HepG2 (cell line): ENCODE data around the gene SDC3.

Experiments used
- CBX5 ChIP-seq: sonication (generic); formaldehyde crosslinking; IDR thresholded peaks from 2 replicates; pipeline ENCODE4 v1.4.0; 2020; ENCODE audit warnings: missing genetic modification reagents, borderline replicate concordance
- CHD2 ChIP-seq: IDR thresholded peaks from 2 replicates; pipeline ENCODE4 v1.6.1; 2011; ENCODE audit warnings: low read depth, low read length, improper control_type of control experiment
- MATR3 ChIP-seq: sonication (generic); formaldehyde crosslinking; IDR thresholded peaks from 2 replicates; pipeline ENCODE4 v1.4.0; 2020; ENCODE audit warnings: missing genetic modification reagents
- MEIS2 ChIP-seq: sonication (generic); formaldehyde crosslinking; IDR thresholded peaks from 2 replicates; pipeline ENCODE4 v1.9.0; 2021; ENCODE audit warnings: mild to moderate bottlenecking, missing genetic modification reagents
- NFATC3 ChIP-seq: sonication (generic); formaldehyde crosslinking; IDR thresholded peaks from 2 replicates; pipeline ENCODE4 v1.5.1; 2020; ENCODE audit warnings: mild to moderate bottlenecking, missing genetic modification reagents
- NONO ChIP-seq, 2 experiments: fragments of 450-650 bp in 1 of 2; sonication (generic) in 1 of 2; formaldehyde crosslinking in 1 of 2; IDR thresholded peaks in 1 of 2; conservative IDR thresholded peaks in 1 of 2; 2 replicates each; pipeline versions ENCODE4 v1.6.1 to v1.8.0; 2017 to 2022; ENCODE audit warnings: mild to moderate bottlenecking in 1 of 2, missing genetic modification reagents in 1 of 2, moderate library complexity in 1 of 2
- RNF219 ChIP-seq: sonication (generic); formaldehyde crosslinking; IDR thresholded peaks from 2 replicates; pipeline ENCODE4 v1.5.0; 2020; ENCODE audit warnings: mild to moderate bottlenecking, missing genetic modification reagents
- SIN3A ChIP-seq: IDR thresholded peaks from 2 replicates; pipeline ENCODE4 v1.6.1; 2011; ENCODE audit warnings: low read depth, mild to moderate bottlenecking, control low read depth, low read length, borderline replicate concordance
- SKI ChIP-seq: fragments of 450-650 bp; IDR thresholded peaks from one replicate; pipeline ENCODE4 v1.6.1; 2018; ENCODE audit warnings: mild to moderate bottlenecking; ENCODE audit not compliant: partially characterized antibody
- SMC3 ChIP-seq: IDR thresholded peaks from 2 replicates; pipeline ENCODE4 v1.6.1; 2011; ENCODE audit warnings: low read length, improper control_type of control experiment
- SUZ12 ChIP-seq: fragments of 150-350 bp; IDR thresholded peaks from 2 replicates; pipeline ENCODE4 v1.6.1; 2014; ENCODE audit warnings: low read depth, low read length
- ZNF670 ChIP-seq: sonication (generic); formaldehyde crosslinking; IDR thresholded peaks from 2 replicates; pipeline ENCODE4 v1.8.0; 2022; ENCODE audit warnings: mild to moderate bottlenecking, missing genetic modification reagents, borderline replicate concordance
- TF ChIP-seq, protein P1 (sequence below): IDR thresholded peaks from 2 replicates; pipeline ENCODE4 v1.4.0; 2020; ENCODE audit warnings: mild to moderate bottlenecking, missing genetic modification reagents

GRCh38 chr1:30870035-30870434 lies 38.5 kb downstream of the SDC3 start:
- TF ChIP-seq SIN3A = no peak
- no peak for TF ChIP-seq MEIS2 (CRISPR knock-in tag)
- no peak for TF ChIP-seq SUZ12
- no peak for TF ChIP-seq CBX5 (CRISPR knock-in tag)
- TF ChIP-seq SMC3 = no peak
- no peak for TF ChIP-seq MATR3 (CRISPR knock-in tag)
- TF ChIP-seq SKI = no peak
- TF ChIP-seq NONO (IDR thresholded peaks at IDR 0.05) = no peak
- TF ChIP-seq NONO (CRISPR knock-in tag; conservative IDR thresholded peaks at IDR 0.05) = no peak
- TF ChIP-seq NFATC3 (CRISPR knock-in tag) = no peak
- TF ChIP-seq, protein P1, sequence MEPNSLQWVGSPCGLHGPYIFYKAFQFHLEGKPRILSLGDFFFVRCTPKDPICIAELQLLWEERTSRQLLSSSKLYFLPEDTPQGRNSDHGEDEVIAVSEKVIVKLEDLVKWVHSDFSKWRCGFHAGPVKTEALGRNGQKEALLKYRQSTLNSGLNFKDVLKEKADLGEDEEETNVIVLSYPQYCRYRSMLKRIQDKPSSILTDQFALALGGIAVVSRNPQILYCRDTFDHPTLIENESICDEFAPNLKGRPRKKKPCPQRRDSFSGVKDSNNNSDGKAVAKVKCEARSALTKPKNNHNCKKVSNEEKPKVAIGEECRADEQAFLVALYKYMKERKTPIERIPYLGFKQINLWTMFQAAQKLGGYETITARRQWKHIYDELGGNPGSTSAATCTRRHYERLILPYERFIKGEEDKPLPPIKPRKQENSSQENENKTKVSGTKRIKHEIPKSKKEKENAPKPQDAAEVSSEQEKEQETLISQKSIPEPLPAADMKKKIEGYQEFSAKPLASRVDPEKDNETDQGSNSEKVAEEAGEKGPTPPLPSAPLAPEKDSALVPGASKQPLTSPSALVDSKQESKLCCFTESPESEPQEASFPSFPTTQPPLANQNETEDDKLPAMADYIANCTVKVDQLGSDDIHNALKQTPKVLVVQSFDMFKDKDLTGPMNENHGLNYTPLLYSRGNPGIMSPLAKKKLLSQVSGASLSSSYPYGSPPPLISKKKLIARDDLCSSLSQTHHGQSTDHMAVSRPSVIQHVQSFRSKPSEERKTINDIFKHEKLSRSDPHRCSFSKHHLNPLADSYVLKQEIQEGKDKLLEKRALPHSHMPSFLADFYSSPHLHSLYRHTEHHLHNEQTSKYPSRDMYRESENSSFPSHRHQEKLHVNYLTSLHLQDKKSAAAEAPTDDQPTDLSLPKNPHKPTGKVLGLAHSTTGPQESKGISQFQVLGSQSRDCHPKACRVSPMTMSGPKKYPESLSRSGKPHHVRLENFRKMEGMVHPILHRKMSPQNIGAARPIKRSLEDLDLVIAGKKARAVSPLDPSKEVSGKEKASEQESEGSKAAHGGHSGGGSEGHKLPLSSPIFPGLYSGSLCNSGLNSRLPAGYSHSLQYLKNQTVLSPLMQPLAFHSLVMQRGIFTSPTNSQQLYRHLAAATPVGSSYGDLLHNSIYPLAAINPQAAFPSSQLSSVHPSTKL = no peak
- TF ChIP-seq RNF219 = no peak
- no peak for TF ChIP-seq ZNF670 (CRISPR knock-in tag)
- TF ChIP-seq CHD2 = no peak
